ENCODE measurements around the gene DDX31.

The DDX31 gene

DNA sequence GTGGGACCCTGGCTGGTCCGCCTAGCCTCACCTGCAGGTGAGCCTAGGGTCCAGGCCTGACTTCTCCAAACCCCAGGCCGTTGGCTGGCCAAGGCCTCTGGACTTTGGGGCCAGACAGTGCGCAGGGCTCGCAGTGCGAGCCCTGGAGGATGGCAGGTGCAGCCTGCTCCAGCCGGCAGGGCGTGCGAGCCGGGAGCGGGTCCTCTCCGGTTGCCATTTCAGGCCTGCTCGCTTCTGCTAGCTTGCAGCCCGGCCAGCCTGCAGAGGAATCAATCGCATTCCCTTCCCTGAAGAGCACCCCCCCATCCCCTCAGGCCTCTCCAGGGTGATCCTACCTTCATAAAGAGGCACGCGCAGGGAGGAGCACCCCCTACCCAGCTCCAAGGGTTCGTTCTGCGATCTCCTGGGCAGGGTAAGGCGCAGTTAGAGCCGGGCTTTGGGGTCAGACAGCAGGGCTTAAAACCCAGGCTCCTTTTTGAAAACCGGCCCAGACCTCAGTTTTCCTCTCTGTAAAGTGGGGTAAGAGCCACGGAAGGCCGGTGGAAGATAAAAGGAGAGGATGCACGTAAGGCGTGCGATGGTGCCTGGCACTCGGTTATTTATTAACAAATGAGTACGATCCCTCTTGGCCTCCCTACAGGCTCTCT, 81.2 kb downstream of the DDX31 start:
- CTCF ChIA-PET: no interaction called here
- TF ChIP-seq FOXA1 (IDR thresholded peaks at IDR 0.05) (no peak), CTBP1 (IDR thresholded peaks at IDR 0.05; ENCODE audit: borderline replicate concordance) (no peak), ARNT (IDR thresholded peaks at IDR 0.05) (no peak), LEF1 (IDR thresholded peaks at IDR 0.05; ENCODE audit: borderline replicate concordance) (no peak), ELF4 (IDR thresholded peaks at IDR 0.05) (no peak), L3MBTL2 (conservative IDR thresholded peaks at IDR 0.05) (no peak), ZNF384 (IDR thresholded peaks at IDR 0.05) (no peak), NFRKB (IDR thresholded peaks at IDR 0.05) (no peak), BHLHE40 (IDR thresholded peaks at IDR 0.05; ENCODE audit: borderline replicate concordance) (no peak), SUZ12 (IDR thresholded peaks at IDR 0.05) (no peak), FOXM1 (IDR thresholded peaks at IDR 0.05; ENCODE audit: borderline replicate concordance) (no peak), SP1 (IDR thresholded peaks at IDR 0.05) (no peak), TARDBP (IDR thresholded peaks at IDR 0.05) (no peak), HDGF (IDR thresholded peaks at IDR 0.05; ENCODE audit: borderline replicate concordance) (no peak), FOXK2 (IDR thresholded peaks at IDR 0.05) (no peak)
- TF ChIP-seq, protein P1, sequence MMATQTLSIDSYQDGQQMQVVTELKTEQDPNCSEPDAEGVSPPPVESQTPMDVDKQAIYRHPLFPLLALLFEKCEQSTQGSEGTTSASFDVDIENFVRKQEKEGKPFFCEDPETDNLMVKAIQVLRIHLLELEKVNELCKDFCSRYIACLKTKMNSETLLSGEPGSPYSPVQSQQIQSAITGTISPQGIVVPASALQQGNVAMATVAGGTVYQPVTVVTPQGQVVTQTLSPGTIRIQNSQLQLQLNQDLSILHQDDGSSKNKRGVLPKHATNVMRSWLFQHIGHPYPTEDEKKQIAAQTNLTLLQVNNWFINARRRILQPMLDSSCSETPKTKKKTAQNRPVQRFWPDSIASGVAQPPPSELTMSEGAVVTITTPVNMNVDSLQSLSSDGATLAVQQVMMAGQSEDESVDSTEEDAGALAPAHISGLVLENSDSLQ (IDR thresholded peaks at IDR 0.05): no peak
- POLR2A ChIA-PET: no interaction called here
- DNase-seq (ENCODE audit: extremely low spot score): no peak

DNA sequence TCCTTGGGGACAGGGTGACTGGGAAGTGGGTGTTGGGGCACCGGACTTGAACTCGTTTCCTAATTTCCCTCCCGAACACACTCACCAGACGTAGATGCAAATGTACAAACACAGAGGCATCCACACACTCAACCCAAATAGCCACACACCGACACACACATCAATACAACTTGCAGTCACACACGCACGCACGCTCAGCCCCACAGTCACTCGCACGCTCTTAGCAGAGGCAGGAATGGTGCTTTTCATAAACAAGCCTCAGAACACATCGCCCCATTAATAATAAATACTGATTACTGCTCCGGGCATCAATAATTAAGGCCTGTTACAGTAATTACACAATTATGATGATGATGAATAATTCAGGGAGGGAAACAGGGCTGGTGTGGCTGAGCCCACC, 81.7 kb downstream of the DDX31 start:
- ChIA-PET POLR2A (no interaction called here), CTCF (no interaction called here)
- TF ChIP-seq NFRKB (IDR thresholded peaks at IDR 0.05) (no peak), FOXK2 (IDR thresholded peaks at IDR 0.05) (no peak)
- TF ChIP-seq, protein P1 (IDR thresholded peaks at IDR 0.05): no peak
- no peak for DNase-seq (ENCODE audit: extremely low spot score)

GRCh38 chr9:132587592-132587955, 82.2 kb downstream of the DDX31 start:
- POLR2A ChIA-PET: no interaction called here
- CTCF ChIA-PET: no interaction called here
- TF ChIP-seq FOXM1 (IDR thresholded peaks at IDR 0.05; ENCODE audit: borderline replicate concordance) (no peak), BHLHE40 (IDR thresholded peaks at IDR 0.05; ENCODE audit: borderline replicate concordance) (no peak), ARNT (IDR thresholded peaks at IDR 0.05) (no peak), ZNF384 (IDR thresholded peaks at IDR 0.05) (no peak), LEF1 (IDR thresholded peaks at IDR 0.05; ENCODE audit: borderline replicate concordance) (no peak), SUZ12 (IDR thresholded peaks at IDR 0.05) (no peak), FOXK2 (IDR thresholded peaks at IDR 0.05) (no peak), HDGF (IDR thresholded peaks at IDR 0.05; ENCODE audit: borderline replicate concordance) (no peak), L3MBTL2 (conservative IDR thresholded peaks at IDR 0.05) (no peak)
- TF ChIP-seq, protein P1 (IDR thresholded peaks at IDR 0.05): no peak
- DNase-seq (ENCODE audit: extremely low spot score): no peak

GRCh38 chr9:132586830-132587591, 82.8 kb downstream of the DDX31 start:
- TF ChIP-seq FOXK2 (IDR thresholded peaks at IDR 0.05) (no peak), TARDBP (IDR thresholded peaks at IDR 0.05) (no peak), FOXA1 (IDR thresholded peaks at IDR 0.05) (no peak), SUZ12 (IDR thresholded peaks at IDR 0.05) (no peak), CTBP1 (IDR thresholded peaks at IDR 0.05; ENCODE audit: borderline replicate concordance) (no peak), ELF4 (IDR thresholded peaks at IDR 0.05) (no peak), L3MBTL2 (conservative IDR thresholded peaks at IDR 0.05) (no peak)
- TF ChIP-seq, protein P1 (IDR thresholded peaks at IDR 0.05): no peak
- ChIA-PET CTCF (no interaction called here), POLR2A (no interaction called here)
- DNase-seq (ENCODE audit: extremely low spot score): no peak

DNA sequence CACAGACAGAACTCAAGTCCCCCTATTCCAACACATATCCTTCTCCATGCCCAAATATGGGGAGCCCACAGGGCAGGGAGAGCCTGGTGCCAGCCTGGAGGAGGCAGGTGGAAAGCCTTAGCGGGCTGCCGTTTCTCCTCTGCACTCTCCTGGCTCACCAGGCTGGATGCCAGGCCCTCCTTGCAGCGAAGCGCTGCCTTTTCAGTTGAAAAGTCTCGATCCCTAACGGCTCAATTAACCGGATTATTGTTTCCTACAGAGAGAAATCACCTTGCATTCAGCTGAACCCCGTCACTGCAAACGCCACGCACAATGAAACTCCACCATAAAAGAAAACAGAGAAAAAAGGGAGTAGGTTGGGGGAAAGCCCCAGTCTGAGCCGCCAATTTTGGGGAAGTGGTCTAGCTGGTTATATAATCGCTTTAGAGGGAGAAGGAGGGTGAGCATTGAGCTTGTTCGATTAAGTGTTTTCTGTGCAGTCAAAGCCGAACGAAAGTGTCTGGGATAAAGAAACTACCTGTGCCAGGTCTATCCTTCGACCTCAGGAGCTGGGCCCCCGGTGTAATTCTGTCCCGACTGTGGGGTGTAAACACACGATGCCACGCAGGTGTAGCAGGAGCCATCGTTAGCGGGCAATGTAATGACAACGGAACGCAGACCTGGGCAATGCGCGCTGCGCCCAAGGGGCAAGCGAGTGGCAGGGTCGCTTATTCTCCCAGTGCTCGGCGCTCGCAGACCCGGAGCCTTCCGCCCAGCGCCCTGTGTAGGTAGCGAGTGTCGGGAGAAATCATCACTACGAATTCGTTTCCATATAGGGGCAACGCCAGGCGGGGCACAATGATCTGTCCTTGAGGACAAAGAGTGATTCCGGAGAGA, 83.6 kb downstream of the DDX31 start:
- TF ChIP-seq LEF1 (IDR thresholded peaks at IDR 0.05; ENCODE audit: borderline replicate concordance) (no peak), CTBP1 (IDR thresholded peaks at IDR 0.05; ENCODE audit: borderline replicate concordance) (no peak), BHLHE40 (IDR thresholded peaks at IDR 0.05; ENCODE audit: borderline replicate concordance) (no peak), TARDBP (IDR thresholded peaks at IDR 0.05) (no peak), ELF4 (IDR thresholded peaks at IDR 0.05) (no peak), L3MBTL2 (conservative IDR thresholded peaks at IDR 0.05) (no peak), SP1 (IDR thresholded peaks at IDR 0.05) (no peak), FOXM1 (IDR thresholded peaks at IDR 0.05; ENCODE audit: borderline replicate concordance) (no peak), FOXK2 (IDR thresholded peaks at IDR 0.05) (no peak), ARNT (IDR thresholded peaks at IDR 0.05) (no peak), FOXA1 (IDR thresholded peaks at IDR 0.05) (no peak), HDGF (IDR thresholded peaks at IDR 0.05; ENCODE audit: borderline replicate concordance) (no peak), SUZ12 (IDR thresholded peaks at IDR 0.05) (no peak)
- TF ChIP-seq, protein P1 (IDR thresholded peaks at IDR 0.05): no peak
- CTCF ChIA-PET: interaction anchor here (0.7 kb wide), 1 partner anchor 9 kb away, joined by 3 read pairs; no protein-coding TSS in a partner anchor
- no peak for DNase-seq (ENCODE audit: extremely low spot score)
- POLR2A ChIA-PET: no interaction called here

Measured in HEK293T (cell line).